Caki2 (cell line): ENCODE results near the gene CALHM1. TPM values are rescaled to one million over a fixed set of nuclear protein-coding genes. Genes with fewer than 3 reads are reported as not detected.
"Not testable (repeated sequence)": the region's sequence is repeated elsewhere in the genome, so short reads cannot be mapped to it uniquely, and the experiment has no call there.

ENCODE experiments used
- DNase-seq: peaks from one replicate; pipeline ENCODE4 v3.0.0-alpha.2; 2015; ENCODE audit warnings: low read depth
- in situ Hi-C: cut with HindIII; loops from 2 replicates; pipeline ENCODE4 v1.10.0; 2016; ENCODE audit warnings: low sequenced_read_pairs, low pct_unique_long_range_greater_than_20kb, mixed read lengths
- total RNA-seq: library from RNA; depleted of rRNA; stranded (reverse); fragments of >200 nt; shearing (Covaris generic); gene quantifications from 2 replicates; pipeline ENCODE4 v1.2.3, GENCODE V29; 2014; ENCODE audit warnings: low replicate concordance; rRNA removed

Gene CALHM1
- not detected in 2 replicates for total RNA-seq

- in situ Hi-C loops, result no loop called here
- DNase-seq, result no peak
Measured at GRCh38 chr10:103458720-103459119, at the start of gene CALHM1. Gene CALHM1 (minus strand): TSS chr10:103458900. CDS start chr10:103458751, 149 bp downstream.

- DNase-seq, result no peak
Measured at GRCh38 chr10:103507235-103508191, 48.8 kb upstream of the CALHM1 start.

GRCh38 chr10:103506061-103506460 lies 47.4 kb upstream of the CALHM1 start:
- DNase-seq, result no peak
- in situ Hi-C loops, result no loop called here

More at GRCh38 chr10:103507235-103508191, 48.8 kb upstream of the CALHM1 start:
- in situ Hi-C loops, result no loop called here

- peak; percentile 98 for DNase-seq
- in situ Hi-C loops, result no loop called here
Measured at GRCh38 chr10:103504181-103504783, 45.6 kb upstream of the CALHM1 start.

- DNase-seq, in situ Hi-C loops: not testable (repeated sequence)
Measured at GRCh38 chr10:103503777-103504176, 45.1 kb upstream of the CALHM1 start.

- DNase-seq, result no peak
- in situ Hi-C loops, result no loop called here
Measured at GRCh38 chr10:103502849-103503660, 44.4 kb upstream of the CALHM1 start.

- no peak for DNase-seq
- in situ Hi-C loops, result no loop called here
Measured at GRCh38 chr10:103501186-103501585, 42.5 kb upstream of the CALHM1 start.

GRCh38 chr10:103500481-103500880 lies 41.8 kb upstream of the CALHM1 start:
- DNase-seq, result no peak
- in situ Hi-C loops, result no loop called here

- no peak for DNase-seq
Measured at GRCh38 chr10:103499881-103500280, 41.2 kb upstream of the CALHM1 start.

GRCh38 chr10:103498936-103499638 lies 40.4 kb upstream of the CALHM1 start:
- in situ Hi-C loops, result no loop called here
- no peak for DNase-seq

More at GRCh38 chr10:103499881-103500280, 41.2 kb upstream of the CALHM1 start:
- in situ Hi-C loops, result no loop called here

GRCh38 chr10:103497161-103497915 lies 38.6 kb upstream of the CALHM1 start:
- DNase-seq, result no peak
- in situ Hi-C loops, result no loop called here

GRCh38 chr10:103495321-103495720 lies 36.6 kb upstream of the CALHM1 start:
- in situ Hi-C loops, result no loop called here
- no peak for DNase-seq

- in situ Hi-C loops, result no loop called here
Measured at GRCh38 chr10:103493916-103494877, 35.5 kb upstream of the CALHM1 start.

GRCh38 chr10:103493362-103493915 lies 34.7 kb upstream of the CALHM1 start, which contains the start of gene NEURL1:
Gene NEURL1 (plus strand): TSS chr10:103493705. CDS start chr10:103494388, 683 bp downstream.
- DNase-seq, result no peak
- in situ Hi-C loops, result no loop called here

More at GRCh38 chr10:103493916-103494877, 35.5 kb upstream of the CALHM1 start:
- DNase-seq, result no peak

GRCh38 chr10:103492655-103493261 lies 34.1 kb upstream of the CALHM1 start:
- DNase-seq, result no peak
- in situ Hi-C loops, result no loop called here
